Activated CD8-positive, alpha-beta memory T cell treated with anti-CD3 and anti-CD28 coated beads for 48 hours (primary cell): ENCODE results near the gene DSE.

Experiments
- DNase-seq, 3 experiments: peaks; one replicate each; pipeline ENCODE4 v3.0.0-alpha.2; 2020; ENCODE audit warnings: low read depth in 2 of 3, low spot score in 2 of 3

DSE gene

DNA sequence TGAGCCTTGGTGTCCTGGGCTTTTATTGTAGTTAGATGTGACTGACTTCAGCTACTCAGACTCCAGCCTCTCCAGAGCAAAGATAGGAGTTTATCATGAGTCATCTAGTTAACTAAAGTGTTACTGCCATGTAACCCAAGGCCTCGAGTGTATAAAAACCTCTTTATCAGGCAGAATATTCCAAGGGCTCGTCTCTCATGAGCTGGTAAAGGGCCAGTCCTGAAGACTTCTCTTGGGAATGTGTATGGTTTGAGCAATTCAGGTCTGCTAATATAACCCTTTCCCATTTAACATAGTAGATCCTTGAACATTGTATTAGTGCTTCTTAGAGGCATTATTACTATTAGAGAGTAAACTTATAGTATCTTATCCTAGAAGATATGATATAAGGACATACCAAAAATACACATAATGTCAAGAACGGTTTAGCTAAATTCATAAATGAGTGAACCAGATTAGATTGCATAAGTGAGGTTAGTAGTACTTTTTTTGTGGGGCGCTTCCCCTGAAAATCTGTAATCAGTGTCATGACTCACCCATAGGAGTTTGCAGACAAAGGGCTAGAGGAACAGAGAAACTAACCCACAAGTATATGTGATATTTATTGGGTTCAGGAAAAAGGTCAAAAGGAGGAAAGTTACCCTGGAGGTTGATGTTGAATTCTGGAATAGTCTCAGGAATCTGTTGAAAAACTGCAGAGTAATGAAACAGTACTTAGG is 16.0 kb downstream of the DSE start:
- DNase-seq: no peak

DNA sequence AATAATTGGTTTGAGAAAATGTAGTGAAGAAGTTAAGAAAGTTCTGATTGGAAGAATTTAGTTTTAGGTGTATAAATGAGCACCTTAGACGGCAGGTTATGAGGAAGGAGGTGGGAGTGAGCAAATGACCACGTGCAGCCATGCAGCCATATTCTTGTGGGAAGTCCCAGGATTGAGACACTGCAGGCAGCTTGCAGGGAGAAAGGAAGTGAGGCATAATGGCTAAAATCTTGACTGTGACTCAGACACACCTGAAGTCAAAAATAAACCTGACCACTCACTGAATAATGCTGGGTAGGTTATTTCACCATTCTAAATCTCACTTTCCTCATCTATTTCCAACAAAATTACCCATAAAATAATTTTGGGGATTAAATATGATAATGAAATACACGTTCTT is 16.6 kb downstream of the DSE start:
- no peak for DNase-seq

GRCh38 chr6:116388924-116389323 is 18.2 kb downstream of the DSE start:
- no peak for DNase-seq

- DNase-seq: no peak
Measured at GRCh38 chr6:116389357-116389756, 18.6 kb downstream of the DSE start.

DNA sequence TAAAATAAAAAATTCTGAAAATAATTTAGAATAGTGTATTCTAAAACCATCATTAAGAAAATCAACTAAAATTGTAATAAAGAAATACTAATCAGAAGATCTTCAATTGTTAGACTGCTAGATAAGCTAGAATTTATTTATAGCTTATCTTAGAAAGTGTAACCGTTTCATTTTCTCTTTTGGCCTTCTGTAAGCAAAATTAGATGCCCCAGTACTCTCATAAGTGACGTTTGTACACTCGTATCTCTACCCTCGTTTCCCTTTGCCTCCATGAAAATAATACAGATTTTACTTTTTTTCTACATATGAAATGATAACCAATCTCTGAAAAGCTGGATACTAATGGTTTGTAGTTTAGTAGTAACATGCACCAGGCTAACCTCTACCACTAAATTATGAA is 19.8 kb downstream of the DSE start:
- no peak for DNase-seq

DNA sequence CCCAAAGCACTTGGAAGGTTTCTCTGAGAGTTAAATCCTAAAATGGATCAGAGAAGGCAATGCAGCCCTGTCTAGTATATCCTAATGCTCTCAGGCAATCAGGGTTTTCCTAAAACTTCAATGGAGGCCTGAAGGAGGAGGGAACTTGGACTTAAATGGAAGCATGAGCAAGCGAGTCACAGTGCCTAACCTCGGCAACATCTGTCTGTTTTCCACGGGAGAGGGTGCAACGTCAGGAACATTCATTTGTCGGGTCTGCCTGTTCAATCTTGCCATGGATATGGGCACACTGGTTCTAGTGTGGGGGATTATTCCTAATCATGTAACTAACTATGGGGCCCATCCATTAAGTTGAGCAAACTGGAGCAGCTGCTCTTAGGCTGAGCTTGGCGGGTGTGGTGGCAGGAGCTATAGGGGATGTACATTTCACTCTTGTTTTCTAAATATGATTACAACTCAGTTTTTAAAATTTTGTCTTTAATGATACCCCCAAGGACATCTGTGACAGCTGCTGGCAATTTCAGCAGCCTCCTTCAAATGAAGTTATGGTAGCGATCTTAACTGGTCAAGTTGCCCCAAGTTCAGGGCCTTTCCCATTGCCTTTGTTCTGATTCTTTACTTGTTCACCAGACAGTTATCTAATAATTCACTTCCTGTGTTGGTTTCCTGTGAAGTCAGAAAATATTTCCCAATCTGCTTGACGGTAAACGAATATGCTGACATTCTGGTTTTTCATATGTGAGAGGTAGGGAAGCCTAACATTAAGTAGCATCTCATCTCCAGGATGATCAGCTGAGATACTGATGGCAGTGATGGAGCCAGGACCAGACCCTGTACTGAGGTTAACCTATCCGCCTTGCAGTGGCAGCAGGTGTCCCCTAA is 21.6 kb downstream of the DSE start:
- no peak for DNase-seq

DNA sequence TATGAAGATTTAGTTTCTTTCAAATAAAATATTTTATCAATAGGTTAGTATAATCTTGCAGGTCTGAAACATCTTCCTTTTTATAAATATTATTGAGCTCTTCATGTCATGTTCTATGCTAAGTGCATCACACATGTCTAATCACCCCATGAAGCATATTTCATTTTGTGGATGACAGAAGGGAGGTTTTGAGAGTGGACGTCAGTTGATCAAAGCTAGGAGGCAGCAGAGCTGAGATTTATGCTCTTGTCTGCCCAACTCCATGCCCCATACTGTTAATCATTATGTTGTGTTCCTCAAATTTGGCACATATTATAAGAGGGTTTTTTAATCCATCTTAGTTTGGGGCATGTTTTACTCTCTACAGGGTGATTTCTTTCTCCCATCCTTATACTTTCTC is 22.7 kb downstream of the DSE start:
- no peak for DNase-seq

- no peak for DNase-seq
Measured at GRCh38 chr6:116395647-116396046, 24.9 kb downstream of the DSE start.

DNA sequence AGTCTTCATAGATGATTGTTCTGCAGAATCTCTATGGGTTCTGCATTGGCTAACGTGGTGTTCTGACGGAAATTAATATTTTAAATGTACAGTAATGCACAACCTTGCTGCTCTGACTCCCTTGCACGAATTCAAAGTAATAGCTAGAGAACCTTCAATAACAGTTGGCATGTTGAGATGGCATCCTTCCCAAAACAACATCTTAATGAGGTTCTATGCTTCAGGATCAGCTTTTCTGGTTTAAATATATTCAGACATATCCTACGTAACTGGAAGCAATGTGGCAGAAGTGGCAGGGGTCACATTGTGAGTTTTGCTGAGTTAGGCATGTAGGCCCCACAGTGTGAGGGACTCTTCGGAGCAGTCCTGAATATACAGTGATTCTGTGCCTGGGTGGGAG is 25.7 kb downstream of the DSE start:
- no peak for DNase-seq

- DNase-seq: no peak
Measured at GRCh38 chr6:116397914-116398313, 27.2 kb downstream of the DSE start.

DNA sequence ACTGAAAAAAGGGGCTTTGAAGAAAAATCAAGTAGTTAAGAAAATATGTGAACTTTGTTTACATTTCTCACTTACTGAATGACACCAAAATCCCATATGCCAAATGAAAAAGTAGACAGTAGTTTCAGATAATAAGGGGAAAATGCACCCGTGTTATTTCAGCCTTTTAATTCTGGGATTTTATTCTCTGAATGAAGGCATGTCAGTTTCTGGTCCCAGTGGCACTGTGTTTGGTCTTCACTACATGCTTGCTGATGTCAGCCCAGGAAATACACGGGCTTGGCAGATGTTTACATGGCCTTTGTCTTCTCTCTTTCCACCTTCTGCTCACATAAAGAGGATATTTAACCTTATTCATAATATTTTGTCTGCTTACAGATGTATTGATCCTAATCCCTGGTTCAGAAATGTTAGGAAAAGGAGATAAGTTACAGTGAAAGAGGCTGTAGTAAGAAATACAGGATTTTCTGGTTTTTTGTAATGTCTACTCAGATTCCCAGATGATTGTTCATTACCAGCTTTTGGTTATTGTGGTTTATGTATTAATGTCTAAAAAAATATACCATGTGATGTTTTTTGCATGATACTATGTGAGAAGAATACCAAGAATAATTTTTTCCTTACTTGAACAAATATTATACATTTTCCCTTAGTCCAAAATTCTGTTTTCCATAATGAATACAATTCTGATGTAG is 27.7 kb downstream of the DSE start:
- DNase-seq: no peak

GRCh38 chr6:116399287-116399686 is 28.5 kb downstream of the DSE start:
- no peak for DNase-seq

- no peak for DNase-seq
Measured at GRCh38 chr6:116400328-116400727, 29.6 kb downstream of the DSE start.

DNA sequence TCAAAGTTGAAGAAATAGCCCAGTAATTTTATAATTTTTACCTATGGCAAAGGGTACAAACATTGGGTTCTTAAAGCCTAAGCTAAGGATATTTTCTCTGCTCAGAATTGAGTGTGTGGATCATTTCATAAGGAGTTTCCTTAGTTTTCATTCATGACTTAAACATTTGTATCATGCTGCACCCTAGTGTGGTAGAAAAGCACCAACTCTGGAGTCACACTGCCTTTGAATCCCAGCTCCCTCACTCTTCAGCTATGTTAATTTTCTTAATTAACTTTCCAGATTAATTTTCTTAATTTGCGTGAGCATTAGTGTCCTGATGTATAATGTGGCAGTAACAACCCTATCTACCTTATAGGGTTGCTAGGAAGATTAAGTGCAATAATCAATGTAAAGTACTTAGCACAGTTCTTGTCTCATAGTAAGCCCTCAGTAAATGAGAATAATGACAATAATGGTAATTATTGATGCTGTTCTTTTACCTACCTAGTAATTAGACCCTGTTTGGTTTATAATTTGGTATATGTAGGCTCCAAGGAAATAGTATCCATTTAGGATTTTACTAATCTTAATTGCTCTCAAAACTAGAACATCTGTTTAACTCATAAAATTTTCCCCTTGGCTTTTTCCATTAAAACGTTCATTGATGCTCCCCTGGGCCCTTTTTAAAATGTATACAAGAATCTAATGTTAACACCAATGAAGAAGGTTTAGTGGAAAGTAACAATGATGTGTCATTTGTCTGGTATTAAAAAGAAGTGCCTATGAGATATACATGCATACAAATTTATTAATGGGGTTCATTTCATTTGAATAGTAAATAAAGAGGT is 31.6 kb downstream of the DSE start:
- DNase-seq: no peak

DNA sequence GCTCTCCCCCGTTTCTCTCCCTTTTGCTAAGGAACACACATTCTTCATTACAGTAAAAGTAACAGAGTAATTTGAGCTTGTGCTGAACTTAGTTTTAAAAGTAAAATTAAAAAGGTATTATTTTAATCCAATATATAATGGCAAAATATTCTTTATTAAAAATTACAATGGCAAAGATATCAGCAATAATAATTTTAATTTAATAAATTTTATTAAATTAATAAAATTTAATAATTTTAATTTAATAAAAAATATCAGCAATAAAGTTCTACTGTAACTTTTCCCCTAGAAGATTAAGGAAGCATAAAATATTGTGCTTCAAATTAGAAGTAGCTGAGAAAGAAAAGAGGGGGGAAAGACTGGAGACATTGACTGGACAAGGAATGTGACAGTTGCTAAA is 32.5 kb downstream of the DSE start:
- DNase-seq: no peak

GRCh38 chr6:116404696-116405095 is 33.9 kb downstream of the DSE start:
- no peak for DNase-seq

- DNase-seq: no peak
Measured at GRCh38 chr6:116405138-116405537, 34.4 kb downstream of the DSE start.

- no peak for DNase-seq
Measured at GRCh38 chr6:116405652-116406356, 35.1 kb downstream of the DSE start.

GRCh38 chr6:116406678-116407345 is 36.1 kb downstream of the DSE start:
- no peak for DNase-seq

GRCh38 chr6:116408491-116408890 is 37.7 kb downstream of the DSE start:
- no peak for DNase-seq
